GM21529 (cell line): ENCODE results near the gene CDS1.
"Not testable (repeated sequence)": the region's sequence is repeated elsewhere in the genome, so short reads cannot be mapped to it uniquely, and the experiment has no call there.

ENCODE experiments used
- ATAC-seq: cut with Tn5 transposase; IDR thresholded peaks from one replicate; pipeline ENCODE4 v1.9.1; 2021; ENCODE audit not compliant: unreplicated experiment

The CDS1 gene

GRCh38 chr4:84606645-84607044 lies 23.7 kb downstream of the CDS1 start:
- ATAC-seq: no peak

- ATAC-seq: no peak
Measured at GRCh38 chr4:84611531-84611930, 28.6 kb downstream of the CDS1 start.

DNA sequence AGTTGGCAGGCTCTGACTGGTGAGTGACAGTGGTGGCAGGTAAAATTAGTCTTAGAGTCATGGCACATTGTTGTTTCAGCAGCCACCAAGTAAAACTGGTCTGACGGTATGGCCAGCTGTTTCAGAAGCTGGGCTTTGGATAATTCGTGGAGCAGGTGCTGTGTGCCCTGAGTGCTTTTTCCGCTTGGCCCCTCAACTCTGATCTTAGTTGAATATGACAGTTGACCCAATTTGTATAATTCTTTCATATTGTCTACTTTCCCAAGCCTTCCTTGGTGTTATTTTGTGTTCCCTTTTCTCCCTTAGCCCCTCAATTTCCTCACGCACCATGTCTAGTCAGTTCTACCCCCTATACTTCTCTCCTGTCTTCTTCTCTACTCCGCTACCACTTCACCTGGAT lies 32.0 kb downstream of the CDS1 start:
- ATAC-seq: no peak

- ATAC-seq: no peak
Measured at GRCh38 chr4:84615355-84615754, 32.4 kb downstream of the CDS1 start.

DNA sequence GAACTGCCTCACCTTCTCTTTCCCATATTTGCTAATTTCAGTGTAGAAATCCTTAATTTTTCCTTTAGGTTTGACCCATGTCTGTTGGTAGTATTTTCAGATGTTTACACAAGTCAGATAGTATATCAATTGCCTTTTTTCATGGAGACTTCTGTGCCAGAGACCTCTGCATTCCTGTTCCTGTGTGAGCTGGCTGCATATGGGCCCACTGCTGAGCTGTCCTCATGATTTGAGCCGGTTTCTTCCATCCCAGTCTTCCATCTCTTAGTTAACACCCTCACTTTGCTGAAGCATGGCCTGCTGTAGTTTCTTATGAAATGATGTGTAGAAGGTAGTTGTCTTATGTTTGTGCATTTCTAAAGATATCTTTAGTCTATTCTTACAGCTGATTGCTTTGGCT lies 40.0 kb downstream of the CDS1 start:
- no peak for ATAC-seq

DNA sequence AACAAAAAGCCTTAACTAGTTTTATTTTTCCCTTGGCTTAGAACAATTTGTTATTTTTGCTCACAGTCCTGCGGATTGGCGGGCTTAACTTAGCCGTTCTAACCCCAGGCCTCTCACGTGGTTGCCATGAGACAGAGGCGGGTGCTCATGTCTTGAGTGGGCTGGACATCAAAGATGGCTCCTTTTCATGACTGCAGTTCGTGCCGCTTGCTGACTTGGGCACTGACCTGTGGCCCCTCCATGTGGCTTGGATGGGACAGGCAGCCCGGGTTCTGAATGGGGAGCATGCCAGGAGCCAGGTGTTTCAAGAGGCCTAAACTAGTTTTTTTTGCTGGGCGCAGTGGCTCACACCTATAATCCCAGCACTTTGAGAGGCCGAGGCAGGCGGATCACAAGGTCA lies 40.7 kb downstream of the CDS1 start:
- no peak for ATAC-seq

GRCh38 chr4:84626673-84627072 lies 43.7 kb downstream of the CDS1 start:
- no peak for ATAC-seq

DNA sequence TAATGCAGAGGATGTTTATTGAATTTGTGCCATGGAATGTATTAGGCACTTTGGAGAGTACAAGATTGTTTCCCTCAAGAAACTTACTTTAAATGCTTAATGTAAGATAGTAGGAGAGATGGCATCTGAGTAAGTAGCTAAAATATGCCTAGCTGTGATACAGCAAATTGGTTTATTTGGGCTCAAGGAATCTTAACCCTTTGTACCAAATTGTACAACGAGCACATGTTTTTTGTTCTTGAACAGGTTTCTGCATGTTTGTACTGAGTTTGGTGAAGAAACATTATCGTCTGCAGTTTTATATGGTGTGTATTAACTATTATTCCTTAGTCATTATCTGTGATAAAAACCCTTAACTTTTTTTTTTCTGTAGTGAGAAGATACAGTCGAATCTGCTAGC lies 48.6 kb downstream of the CDS1 start:
- ATAC-seq: no peak

- no peak for ATAC-seq
Measured at GRCh38 chr4:84632092-84632491, 49.2 kb downstream of the CDS1 start.

GRCh38 chr4:84634961-84635360 lies 52.0 kb downstream of the CDS1 start:
- ATAC-seq: no peak

DNA sequence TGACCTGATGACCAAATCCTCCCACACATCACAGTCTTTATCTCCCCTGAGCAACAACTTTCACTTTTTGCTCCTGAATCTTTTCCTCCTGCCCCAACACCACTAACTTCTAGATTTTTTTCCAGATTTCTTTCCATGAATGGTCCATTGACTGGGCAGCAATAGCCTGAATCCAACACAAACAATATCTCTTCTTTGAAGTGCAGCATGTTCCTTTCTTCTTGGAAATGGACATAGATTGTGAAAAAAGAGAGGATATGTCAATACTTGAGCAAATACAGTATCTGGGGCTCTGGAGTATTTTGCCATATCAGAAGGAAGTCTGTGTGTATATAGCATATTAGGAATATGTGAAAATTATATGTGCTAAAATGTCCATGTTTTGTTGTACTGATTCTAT lies 55.2 kb downstream of the CDS1 start:
- ATAC-seq: no peak

DNA sequence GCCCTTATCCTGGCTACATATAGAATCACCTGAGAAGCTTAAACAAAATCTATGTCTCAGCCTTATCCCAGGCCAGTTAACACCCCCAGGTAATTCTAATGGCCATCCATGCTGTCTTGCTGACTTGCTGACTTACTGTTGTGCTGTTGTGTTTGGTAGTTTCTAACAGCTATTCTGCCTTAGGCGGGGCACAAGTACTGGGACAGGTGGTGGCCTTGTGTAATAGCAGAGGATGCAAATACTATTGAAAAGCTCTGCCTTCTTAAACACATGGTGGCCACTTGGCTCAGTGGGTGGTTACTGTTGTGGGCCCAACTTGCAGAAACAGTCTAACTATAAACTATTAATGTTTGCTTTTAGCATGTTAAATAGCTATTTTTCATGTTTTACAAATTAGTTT lies 56.2 kb downstream of the CDS1 start:
- no peak for ATAC-seq

DNA sequence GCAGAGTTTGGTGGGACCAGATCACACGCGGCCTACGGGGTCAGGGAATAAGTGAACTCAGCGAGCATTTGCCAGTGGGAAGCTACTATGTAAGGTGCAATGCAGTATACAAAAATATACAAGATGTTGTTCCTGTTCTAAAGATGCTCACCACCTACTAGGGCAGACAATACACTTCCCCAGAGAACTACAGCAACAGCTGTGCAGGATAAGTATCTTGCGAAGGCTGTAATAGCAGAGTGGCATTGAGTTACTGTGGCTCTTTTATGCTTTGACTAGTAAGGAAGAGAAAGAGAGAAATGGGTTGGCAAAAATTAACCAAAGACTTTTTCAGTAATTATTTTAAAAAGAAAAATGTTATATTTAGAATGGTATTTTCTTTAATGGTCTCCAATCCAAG lies 61.2 kb downstream of the CDS1 start:
- ATAC-seq: no peak

DNA sequence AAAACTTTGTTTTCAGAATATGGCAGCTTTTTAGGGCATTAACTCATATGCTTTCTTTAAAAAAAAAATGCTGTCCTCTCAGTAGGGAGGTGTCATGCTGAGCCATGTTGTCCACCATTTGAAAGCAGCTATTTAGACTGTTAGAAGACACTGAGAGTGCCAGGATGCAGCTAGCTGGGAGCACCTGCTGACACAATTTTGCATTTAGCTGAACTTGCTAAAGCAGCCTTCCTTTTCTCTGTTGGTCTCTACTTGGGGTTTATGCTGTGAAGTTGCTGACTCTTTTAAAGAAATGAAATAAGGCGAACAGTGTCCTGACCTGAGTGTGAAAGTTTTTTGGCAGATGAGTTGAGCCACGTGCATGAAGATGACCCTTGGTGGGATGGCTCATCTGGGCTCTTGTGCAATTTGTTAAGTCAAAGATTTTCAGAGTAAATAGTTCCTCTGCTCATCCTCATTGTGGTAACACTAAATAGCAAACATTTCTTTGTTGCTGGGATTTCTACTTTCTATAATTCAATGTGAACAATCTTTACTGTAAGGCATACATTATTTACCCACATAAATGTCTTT lies 64.5 kb downstream of the CDS1 start:
- no peak for ATAC-seq

DNA sequence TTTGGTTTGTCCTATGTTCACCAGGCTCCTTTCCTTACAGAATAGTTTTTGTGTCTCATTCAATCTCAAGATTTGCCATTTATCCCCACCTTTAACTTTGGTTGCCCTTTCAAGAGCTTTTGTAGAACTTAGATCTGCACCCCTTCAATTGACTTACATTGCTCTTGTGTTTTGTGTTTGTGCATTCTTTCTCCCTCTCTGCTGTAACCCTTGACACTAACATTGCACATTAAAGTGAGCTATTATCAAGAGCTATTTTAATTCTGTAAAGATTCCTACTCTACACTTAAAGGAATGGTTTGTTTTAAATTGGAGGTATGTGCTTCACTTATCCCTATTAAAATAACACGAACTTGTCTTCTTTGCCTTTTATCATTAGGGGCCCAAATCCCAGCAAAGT lies 65.3 kb downstream of the CDS1 start:
- ATAC-seq: no peak

- no peak for ATAC-seq
Measured at GRCh38 chr4:84648863-84649647, 66.1 kb downstream of the CDS1 start.

- no peak for ATAC-seq
Measured at GRCh38 chr4:84651499-84651898, 68.6 kb downstream of the CDS1 start.

GRCh38 chr4:84652478-84652877 lies 69.6 kb downstream of the CDS1 start:
- no peak for ATAC-seq

DNA sequence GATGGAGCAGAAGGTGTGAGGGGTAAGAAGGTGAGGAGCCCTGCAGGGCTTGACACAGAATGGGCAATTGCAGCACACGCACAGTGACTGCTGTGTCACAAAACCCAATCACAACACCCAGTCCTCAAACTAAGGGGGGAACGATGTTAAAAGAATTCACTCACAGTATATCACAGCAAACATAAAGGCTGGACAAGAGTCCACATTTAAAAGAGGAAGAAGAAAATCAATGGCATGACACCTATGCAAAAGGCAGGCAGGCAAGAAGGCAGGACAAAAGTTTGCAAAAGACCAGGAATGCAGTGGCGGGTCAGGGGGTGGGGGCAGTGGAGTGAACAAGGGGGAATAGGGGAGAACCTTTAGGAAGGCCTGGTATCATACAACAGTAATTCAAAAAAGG lies 77.7 kb downstream of the CDS1 start:
- ATAC-seq: no peak

- no peak for ATAC-seq
Measured at GRCh38 chr4:84661191-84661939, 78.4 kb downstream of the CDS1 start.

DNA sequence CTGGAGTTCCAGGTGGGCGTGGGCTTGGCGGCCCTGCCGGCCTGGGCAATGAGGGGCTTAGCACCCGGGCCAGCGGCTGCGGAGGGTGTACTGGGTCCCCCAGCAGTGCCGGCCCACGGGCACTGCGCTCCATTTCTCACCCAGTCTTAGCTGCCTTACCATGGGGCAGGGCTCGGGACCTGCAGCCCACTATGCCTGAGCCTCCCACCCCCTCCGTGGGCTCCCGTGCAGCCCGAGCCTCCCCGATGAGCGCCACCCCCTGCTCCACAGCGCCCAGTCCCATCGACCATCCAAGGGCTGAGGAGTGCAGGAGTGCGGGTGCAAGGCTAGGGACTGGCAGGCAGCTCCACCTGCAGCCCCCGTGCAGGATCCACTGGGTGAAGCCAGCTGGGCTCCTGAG lies 81.8 kb downstream of the CDS1 start:
- ATAC-seq: not testable (repeated sequence)

DNA sequence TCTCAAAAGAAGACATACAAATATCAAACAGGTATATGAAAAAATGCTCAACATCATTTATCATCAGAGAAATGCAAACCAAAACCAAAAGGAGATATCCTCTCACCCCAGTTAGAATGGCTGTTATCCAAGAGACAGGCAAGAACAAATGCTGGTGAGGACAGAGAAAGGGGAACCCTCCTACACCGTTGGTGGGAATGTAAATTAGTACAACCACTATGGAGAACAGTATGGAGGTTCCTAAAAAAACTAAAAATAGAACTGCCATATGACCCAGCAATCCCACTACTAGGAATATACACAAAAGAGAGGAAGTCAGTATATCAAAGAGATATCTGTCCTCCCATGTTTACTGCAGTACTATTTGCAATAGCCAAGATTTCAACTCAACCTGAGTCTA lies 83.5 kb downstream of the CDS1 start:
- ATAC-seq: no peak
